Measurements from ENCODE around the gene MYO19. TPM values are rescaled to one million over a fixed set of nuclear protein-coding genes. Genes with fewer than 3 reads are reported as not detected.

MYO19 gene
- total RNA-seq, 4 donors from 2014 or later: 134 to 366 (median 154) TPM

DNA sequence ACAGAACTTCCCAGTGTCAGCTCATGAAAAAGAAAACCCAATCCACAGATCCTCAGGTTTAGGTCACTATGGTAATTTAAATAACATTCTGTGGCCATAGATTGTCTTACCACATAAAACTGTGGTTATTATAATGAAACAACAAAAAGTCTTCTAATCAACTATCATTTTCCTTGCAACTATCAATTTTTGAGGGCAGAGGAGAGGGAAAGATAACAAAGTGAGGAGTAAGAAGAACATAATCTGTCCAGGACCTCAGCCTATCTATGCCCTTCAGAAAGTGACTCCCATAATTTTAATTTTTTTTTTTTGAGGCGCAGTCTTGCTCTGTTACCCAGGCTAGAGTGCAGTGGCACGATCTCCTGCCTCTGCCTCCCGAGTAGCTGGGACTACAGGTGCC, 6.0 kb upstream of the MYO19 start:
- no peaks in the 10 kb centered on the region for H3K9me3 ChIP-seq
- H3K27ac ChIP-seq: no peak overlapping the region
- 97% methylated on average over 3 of the region's 3 CpGs for WGBS
- peaks cover 18% of the 10 kb centered on the region for H3K36me3 ChIP-seq
- no peak for DNase-seq (ENCODE audit: low spot score in 2 of 2)
- no peak overlapping the region for H3K4me3 ChIP-seq
- H3K27me3 ChIP-seq: no peaks in the 10 kb centered on the region
- TF ChIP-seq POLR2A (IDR thresholded peaks at IDR 0.05) (no peak), EP300 (IDR thresholded peaks at IDR 0.05) (no peak), POLR2AphosphoS5 (IDR thresholded peaks at IDR 0.05) (no peak)
- TF ChIP-seq, protein P1, sequence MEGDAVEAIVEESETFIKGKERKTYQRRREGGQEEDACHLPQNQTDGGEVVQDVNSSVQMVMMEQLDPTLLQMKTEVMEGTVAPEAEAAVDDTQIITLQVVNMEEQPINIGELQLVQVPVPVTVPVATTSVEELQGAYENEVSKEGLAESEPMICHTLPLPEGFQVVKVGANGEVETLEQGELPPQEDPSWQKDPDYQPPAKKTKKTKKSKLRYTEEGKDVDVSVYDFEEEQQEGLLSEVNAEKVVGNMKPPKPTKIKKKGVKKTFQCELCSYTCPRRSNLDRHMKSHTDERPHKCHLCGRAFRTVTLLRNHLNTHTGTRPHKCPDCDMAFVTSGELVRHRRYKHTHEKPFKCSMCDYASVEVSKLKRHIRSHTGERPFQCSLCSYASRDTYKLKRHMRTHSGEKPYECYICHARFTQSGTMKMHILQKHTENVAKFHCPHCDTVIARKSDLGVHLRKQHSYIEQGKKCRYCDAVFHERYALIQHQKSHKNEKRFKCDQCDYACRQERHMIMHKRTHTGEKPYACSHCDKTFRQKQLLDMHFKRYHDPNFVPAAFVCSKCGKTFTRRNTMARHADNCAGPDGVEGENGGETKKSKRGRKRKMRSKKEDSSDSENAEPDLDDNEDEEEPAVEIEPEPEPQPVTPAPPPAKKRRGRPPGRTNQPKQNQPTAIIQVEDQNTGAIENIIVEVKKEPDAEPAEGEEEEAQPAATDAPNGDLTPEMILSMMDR (IDR thresholded peaks at IDR 0.05): no peak
- H3K4me1 ChIP-seq: peaks cover 14% of the 10 kb centered on the region

DNA sequence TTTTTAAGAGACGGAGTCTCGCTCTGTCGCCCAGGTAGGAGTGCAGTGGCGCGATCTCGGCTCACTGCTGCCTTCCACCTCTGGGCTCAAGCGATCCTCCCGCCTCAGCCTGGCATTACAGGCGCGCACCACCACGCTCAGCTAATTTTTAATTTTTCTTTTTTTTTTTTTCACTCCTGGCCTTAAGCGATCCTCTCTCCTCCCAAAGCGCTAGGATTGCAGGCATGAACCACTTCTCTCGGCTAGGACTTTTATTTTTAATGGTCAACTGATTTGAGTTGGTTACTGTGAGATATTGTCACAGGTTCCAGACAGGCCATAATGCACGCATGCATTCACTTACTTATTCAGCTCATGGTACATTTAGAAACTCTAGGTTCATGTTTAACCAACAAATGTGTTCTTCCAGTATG, 1.0 kb upstream of the MYO19 start:
- Histone ChIP-seq H3K36me3 (peaks cover 34% of the 10 kb centered on the region), H3K9me3 (no peaks in the 10 kb centered on the region), H3K4me1 (peaks cover 20% of the 10 kb centered on the region), H3K27ac (peak overlapping the region; percentile 99), H3K27me3 (no peaks in the 10 kb centered on the region), H3K4me3 (peak overlapping the region; percentile 77)
- DNase-seq (ENCODE audit: low spot score in 2 of 2): no peak
- TF ChIP-seq POLR2AphosphoS5 (IDR thresholded peaks at IDR 0.05): no peak
- TF ChIP-seq EP300 (IDR thresholded peaks at IDR 0.05): no peak
- TF ChIP-seq, protein P1 (IDR thresholded peaks at IDR 0.05): no peak
- no peak for TF ChIP-seq POLR2A (IDR thresholded peaks at IDR 0.05)
- 13% methylated on average over 15 of the region's 15 CpGs for WGBS

DNA sequence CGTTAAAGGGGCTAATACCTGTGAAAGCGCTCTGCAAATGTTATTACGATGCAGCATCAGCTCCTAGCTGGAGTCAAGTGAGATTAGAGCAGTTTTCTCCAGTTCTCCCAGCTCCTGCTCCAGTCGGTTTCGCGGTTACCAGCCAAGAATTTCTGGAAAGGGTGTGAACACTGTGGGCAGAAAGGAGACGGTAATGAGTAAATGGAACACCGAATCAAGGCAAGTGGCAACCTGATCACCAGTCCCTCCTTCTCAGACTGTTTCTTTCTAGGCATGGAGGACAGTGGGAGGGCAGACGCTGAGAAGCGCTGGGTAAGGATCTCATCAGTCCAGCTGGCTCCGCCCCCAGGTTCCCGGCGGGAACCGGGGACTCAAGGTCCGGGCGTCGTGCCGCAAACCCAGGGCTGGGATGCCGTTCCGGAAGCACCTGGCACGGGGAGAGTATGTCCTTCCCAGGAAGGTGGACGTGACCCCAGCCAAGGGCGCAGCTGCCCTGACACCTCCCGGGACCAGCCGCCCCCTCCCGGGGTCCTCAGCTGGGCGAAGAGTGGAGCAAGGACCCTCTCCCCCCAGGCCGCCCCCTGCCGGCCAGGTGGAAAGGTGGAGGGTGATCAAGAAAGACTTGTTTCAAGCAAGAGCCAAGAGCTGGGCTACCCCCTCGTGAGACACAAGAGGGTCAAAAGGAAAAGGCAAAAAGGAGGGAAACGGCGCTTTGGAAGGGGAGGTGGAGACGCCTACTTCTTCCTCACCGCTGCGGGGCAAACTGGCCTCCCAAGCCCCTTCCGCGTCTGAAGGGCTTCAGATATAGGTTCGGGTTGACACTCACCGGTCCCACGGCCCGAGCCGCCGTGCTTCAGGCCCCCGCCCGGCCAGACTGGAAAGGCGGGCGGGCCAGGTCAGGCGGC, 481 bp downstream of the MYO19 start:
- TF ChIP-seq POLR2AphosphoS5 (IDR thresholded peaks at IDR 0.05) (peak in 1 of 3 donors; percentile 3), POLR2A (IDR thresholded peaks at IDR 0.05) (no peak)
- TF ChIP-seq, protein P1 (IDR thresholded peaks at IDR 0.05): peak in 1 of 2 donors; percentile 25
- DNase-seq (ENCODE audit: low spot score in 2 of 2): peak; percentile 83 to 87

DNA sequence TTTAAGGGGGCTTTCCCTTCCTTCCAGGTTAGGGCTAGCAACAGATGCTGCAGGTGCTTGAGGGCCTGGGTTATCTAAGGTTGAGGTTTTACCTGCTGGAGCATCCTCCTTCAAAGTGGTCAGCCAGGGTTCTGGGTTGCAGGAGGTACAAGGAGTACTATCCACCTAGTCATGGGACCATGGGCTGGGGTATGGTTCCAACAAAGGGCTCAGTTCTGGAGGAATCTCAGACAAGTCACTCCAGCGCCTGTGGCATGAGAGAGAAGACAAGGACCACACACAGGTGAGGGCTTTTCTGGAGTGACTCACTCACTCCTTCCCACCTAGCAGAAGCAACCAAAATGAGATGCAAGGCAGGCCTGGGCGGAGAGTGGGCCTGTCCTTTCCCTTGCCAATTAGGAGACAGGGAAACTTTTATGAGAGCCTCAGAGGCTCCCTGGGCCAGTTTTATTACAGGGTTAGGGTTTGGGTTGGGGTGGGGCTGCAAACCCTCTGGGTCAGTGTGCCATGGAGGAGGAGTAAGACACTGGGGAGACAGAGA, 2.2 kb downstream of the MYO19 start:
- WGBS: 62% methylated on average over 2 of the region's 2 CpGs
- peaks cover 51% of the 10 kb centered on the region for H3K36me3 ChIP-seq
- peak in 1 of 2 donors; percentile 42 for DNase-seq (ENCODE audit: low spot score in 2 of 2)
- no peak for TF ChIP-seq POLR2AphosphoS5 (IDR thresholded peaks at IDR 0.05)
- H3K4me3 ChIP-seq: no peak overlapping the region
- H3K9me3 ChIP-seq: no peaks in the 10 kb centered on the region
- no peaks in the 10 kb centered on the region for H3K27me3 ChIP-seq
- peak overlapping the region; percentile 99 for H3K27ac ChIP-seq
- H3K4me1 ChIP-seq: peaks cover 20% of the 10 kb centered on the region

More for the DNA sequence above, 481 bp downstream of the MYO19 start:
- Histone ChIP-seq H3K27me3 (no peaks in the 10 kb centered on the region), H3K9me3 (no peaks in the 10 kb centered on the region), H3K36me3 (peaks cover 47% of the 10 kb centered on the region), H3K4me3 (peak overlapping the region; percentile 77), H3K27ac (peak overlapping the region; percentile 99), H3K4me1 (peaks cover 20% of the 10 kb centered on the region)
- whole genome bisulfite sequencing: 8% methylated on average over 41 of the region's 48 CpGs

DNA sequence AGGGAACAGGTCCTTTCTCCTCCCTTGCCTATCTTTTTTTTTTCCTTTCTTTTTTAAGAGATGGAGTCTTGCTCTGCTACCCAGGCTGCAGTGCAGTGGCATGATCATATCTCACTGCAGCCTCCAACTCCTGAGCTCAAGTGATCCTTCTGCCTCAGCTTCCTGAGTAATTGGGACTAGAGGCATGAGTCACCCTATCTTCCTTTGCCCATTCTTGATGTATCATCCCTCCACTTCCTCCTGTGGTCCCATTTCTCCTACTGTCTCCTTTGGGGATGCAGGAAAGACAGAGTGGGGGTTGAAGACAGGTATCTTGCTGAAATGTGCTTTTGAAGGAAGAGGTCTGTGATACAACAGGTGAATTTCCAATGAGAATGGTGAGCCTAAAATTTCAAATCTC, 5.5 kb downstream of the MYO19 start:
- DNase-seq (ENCODE audit: low spot score in 2 of 2): peak in 1 of 2 donors; percentile 6
- H3K27ac ChIP-seq: no peak overlapping the region
- TF ChIP-seq POLR2AphosphoS5 (IDR thresholded peaks at IDR 0.05) (no peak), EP300 (IDR thresholded peaks at IDR 0.05) (no peak), POLR2A (IDR thresholded peaks at IDR 0.05) (no peak)
- TF ChIP-seq, protein P1 (IDR thresholded peaks at IDR 0.05): no peak
- H3K4me3 ChIP-seq: no peak overlapping the region
- peaks cover 10% of the 10 kb centered on the region for H3K4me1 ChIP-seq
- no peaks in the 10 kb centered on the region for H3K9me3 ChIP-seq
- no peaks in the 10 kb centered on the region for H3K27me3 ChIP-seq
- peaks cover 78% of the 10 kb centered on the region for H3K36me3 ChIP-seq

Measured in suprapubic skin (tissue), 4 donors.